Measurements from ENCODE around the gene CMSS1.

DNA sequence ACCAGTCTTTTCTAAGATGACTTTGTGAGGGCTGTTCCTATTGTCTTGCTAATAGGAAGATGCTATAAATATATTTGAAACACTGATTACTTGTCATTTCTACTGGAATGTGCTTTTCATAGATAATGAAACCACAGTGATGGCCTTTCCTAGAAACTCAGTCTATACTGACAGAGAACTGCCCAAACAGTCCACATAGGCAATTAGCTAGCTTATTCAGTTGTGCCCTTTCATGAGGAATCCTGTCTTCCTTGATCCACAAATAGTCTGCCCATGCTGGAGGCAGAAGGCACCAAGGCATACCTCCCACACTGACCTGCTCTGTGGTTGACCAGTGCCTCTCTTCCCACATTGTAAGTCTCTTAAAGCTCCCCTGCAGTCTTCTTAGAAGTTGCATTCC, 135.9 kb downstream of the CMSS1 start:
- no peak for TF ChIP-seq ZNF302 (CRISPR knock-in tag; IDR thresholded peaks at IDR 0.05)
- TF ChIP-seq, protein P1, sequence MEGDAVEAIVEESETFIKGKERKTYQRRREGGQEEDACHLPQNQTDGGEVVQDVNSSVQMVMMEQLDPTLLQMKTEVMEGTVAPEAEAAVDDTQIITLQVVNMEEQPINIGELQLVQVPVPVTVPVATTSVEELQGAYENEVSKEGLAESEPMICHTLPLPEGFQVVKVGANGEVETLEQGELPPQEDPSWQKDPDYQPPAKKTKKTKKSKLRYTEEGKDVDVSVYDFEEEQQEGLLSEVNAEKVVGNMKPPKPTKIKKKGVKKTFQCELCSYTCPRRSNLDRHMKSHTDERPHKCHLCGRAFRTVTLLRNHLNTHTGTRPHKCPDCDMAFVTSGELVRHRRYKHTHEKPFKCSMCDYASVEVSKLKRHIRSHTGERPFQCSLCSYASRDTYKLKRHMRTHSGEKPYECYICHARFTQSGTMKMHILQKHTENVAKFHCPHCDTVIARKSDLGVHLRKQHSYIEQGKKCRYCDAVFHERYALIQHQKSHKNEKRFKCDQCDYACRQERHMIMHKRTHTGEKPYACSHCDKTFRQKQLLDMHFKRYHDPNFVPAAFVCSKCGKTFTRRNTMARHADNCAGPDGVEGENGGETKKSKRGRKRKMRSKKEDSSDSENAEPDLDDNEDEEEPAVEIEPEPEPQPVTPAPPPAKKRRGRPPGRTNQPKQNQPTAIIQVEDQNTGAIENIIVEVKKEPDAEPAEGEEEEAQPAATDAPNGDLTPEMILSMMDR (IDR thresholded peaks at IDR 0.05): no peak

Data from A549 (cell line).